Cardiac muscle cell (in vitro differentiated cells and primary cell): Measurements from ENCODE around the gene TSPAN5. TPM values are rescaled to one million over a fixed set of nuclear protein-coding genes. Genes with fewer than 3 reads are reported as not detected.
A peak's percentile ranks its signal among the peaks of the same experiment; 100 is the strongest.

Experiments used
- DNase-seq, 2 donors: peaks; one replicate each; pipeline versions ENCODE4 v3.0.0 to v3.0.0-alpha.2; 2010 to 2017; ENCODE audit warnings: low read depth in 1 of 2, low spot score in 1 of 2
- H3K27ac ChIP-seq: fragments of 200-600 bp; sonication (generic); 2 replicates; pipeline ENCODE4 v1.5.1; 2016
- H3K27me3 ChIP-seq: fragments of 200-600 bp; sonication (generic); 2 replicates; pipeline ENCODE4 v1.6.0; 2016; ENCODE audit warnings: control low read depth
- H3K36me3 ChIP-seq: fragments of 200-600 bp; sonication (generic); 2 replicates; pipeline ENCODE4 v1.5.1; 2016; ENCODE audit warnings: control low read depth
- H3K4me1 ChIP-seq: fragments of 200-600 bp; sonication (generic); 2 replicates; pipeline ENCODE4 v1.8.1; 2017; ENCODE audit warnings: low read depth, mild to moderate bottlenecking, mixed run types
- H3K4me3 ChIP-seq: fragments of 200-600 bp; sonication (generic); 2 replicates; pipeline ENCODE4 v1.5.1; 2016; ENCODE audit warnings: mild to moderate bottlenecking
- H3K9me3 ChIP-seq: fragments of 200-600 bp; sonication (generic); 2 replicates; pipeline ENCODE4 v1.5.1; 2017; ENCODE audit warnings: low read depth, mild to moderate bottlenecking, control low read depth
- CTCF ChIP-seq: IDR thresholded peaks from 2 replicates; pipeline ENCODE4 v1.5.1; 2012; ENCODE audit warnings: low read depth, mild to moderate bottlenecking, low read length
- polyA plus RNA-seq: library from polyadenylated mRNA; unstranded; fragments of >200 nt; fragmentation: Nextera tagmentation; extraction: Ambion mirVana; gene quantifications from 2 replicates; pipeline ENCODE4 v1.2.1, GENCODE V29; 2016
- total RNA-seq: library from RNA; depleted of rRNA; stranded (reverse); fragments of >200 nt; gene quantifications from 2 replicates; pipeline ENCODE4 v1.2.3, GENCODE V29; 2016

The TSPAN5 gene
- total and polyA plus RNA-seq, 2 experiments from 2014 or later: 26.9 to 39.8 TPM

- Histone ChIP-seq H3K36me3 (no peaks in the 10 kb centered on the region), H3K27ac (no peak overlapping the region), H3K27me3 (no peaks in the 10 kb centered on the region), H3K4me1 (peaks cover 14% of the 10 kb centered on the region), H3K9me3 (no peaks in the 10 kb centered on the region), H3K4me3 (no peak overlapping the region)
- no peak for TF ChIP-seq CTCF
- no peak for DNase-seq
Measured at GRCh38 chr4:98663226-98664006, 5.0 kb upstream of the TSPAN5 start.

GRCh38 chr4:98662626-98663225 lies 4.3 kb upstream of the TSPAN5 start:
- no peak overlapping the region for H3K27ac ChIP-seq
- TF ChIP-seq CTCF: no peak
- H3K27me3 ChIP-seq: no peaks in the 10 kb centered on the region
- no peaks in the 10 kb centered on the region for H3K9me3 ChIP-seq
- H3K36me3 ChIP-seq: no peaks in the 10 kb centered on the region
- no peak for DNase-seq
- H3K4me1 ChIP-seq: peaks cover 14% of the 10 kb centered on the region
- no peak overlapping the region for H3K4me3 ChIP-seq

- DNase-seq: no peak
- H3K27ac ChIP-seq: no peak overlapping the region
- H3K4me3 ChIP-seq: no peak overlapping the region
Measured at GRCh38 chr4:98662055-98662453, 3.6 kb upstream of the TSPAN5 start.

GRCh38 chr4:98661371-98662054 lies 3.1 kb upstream of the TSPAN5 start:
- TF ChIP-seq CTCF: no peak
- H3K9me3 ChIP-seq: no peaks in the 10 kb centered on the region
- H3K36me3 ChIP-seq: no peaks in the 10 kb centered on the region
- peaks cover 5% of the 10 kb centered on the region for H3K27me3 ChIP-seq
- peaks cover 20% of the 10 kb centered on the region for H3K4me1 ChIP-seq
- no peak overlapping the region for H3K4me3 ChIP-seq
- DNase-seq: no peak
- H3K27ac ChIP-seq: no peak overlapping the region

More at GRCh38 chr4:98662055-98662453, 3.6 kb upstream of the TSPAN5 start:
- Histone ChIP-seq H3K27me3 (no peaks in the 10 kb centered on the region), H3K4me1 (peaks cover 16% of the 10 kb centered on the region), H3K36me3 (no peaks in the 10 kb centered on the region), H3K9me3 (no peaks in the 10 kb centered on the region)
- TF ChIP-seq CTCF: no peak

- Histone ChIP-seq H3K4me1 (peaks cover 20% of the 10 kb centered on the region), H3K4me3 (no peak overlapping the region), H3K9me3 (no peaks in the 10 kb centered on the region), H3K27me3 (peaks cover 11% of the 10 kb centered on the region), H3K27ac (no peak overlapping the region), H3K36me3 (no peaks in the 10 kb centered on the region)
- peak in 1 of 2 donors; percentile 41 for DNase-seq
- no peak for TF ChIP-seq CTCF
Measured at GRCh38 chr4:98659741-98660462, 1.5 kb upstream of the TSPAN5 start.
